ENCODE data around the gene PHLDB2.
A peak's percentile ranks its signal among the peaks of the same experiment; 100 is the strongest.

The PHLDB2 gene

DNA sequence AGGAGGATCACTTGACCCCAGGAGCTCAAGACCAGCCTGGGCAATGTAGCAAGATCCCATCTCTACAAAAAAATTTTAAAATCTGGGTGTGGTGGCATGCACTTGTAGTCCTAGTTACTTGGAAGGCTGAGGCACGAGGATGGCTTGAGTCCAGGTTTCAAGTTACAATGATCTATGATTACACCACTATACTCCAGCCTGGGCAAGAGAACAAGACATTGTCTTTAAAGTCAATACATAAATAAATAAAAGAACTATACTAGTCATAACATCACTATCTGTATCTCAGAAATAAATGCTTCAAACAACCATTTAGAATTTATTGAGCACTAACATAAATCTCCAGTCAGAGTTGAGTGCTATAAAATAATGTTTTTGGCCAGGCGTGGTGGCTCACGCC lies 8.5 kb upstream of the PHLDB2 start:
- DNase-seq (ENCODE audit: low spot score) (no peak), FAIRE-seq (no peak)

DNA sequence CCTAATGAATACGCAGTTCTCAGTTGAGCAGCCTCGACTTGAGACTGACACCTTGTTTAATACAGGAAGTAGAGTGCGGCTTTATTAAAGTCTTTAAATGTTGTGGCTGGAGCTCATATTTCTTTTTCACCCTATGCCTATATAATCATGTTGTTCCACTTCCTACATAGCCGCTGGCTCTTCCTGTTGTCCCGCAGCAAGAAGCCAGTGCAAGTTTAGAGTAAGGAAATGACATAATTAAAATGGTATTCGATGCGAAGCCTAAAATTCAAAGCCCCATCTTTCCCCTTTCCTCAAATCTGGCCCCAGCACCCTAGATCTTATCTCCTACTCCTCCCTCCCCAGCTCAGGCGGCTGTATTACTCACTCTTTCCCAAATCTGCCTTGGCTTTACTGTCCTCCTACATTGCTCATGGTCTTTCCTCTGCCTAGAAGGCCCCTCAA lies 7.5 kb upstream of the PHLDB2 start:
- no peak for DNase-seq (ENCODE audit: low spot score)
- no peak for FAIRE-seq

DNA sequence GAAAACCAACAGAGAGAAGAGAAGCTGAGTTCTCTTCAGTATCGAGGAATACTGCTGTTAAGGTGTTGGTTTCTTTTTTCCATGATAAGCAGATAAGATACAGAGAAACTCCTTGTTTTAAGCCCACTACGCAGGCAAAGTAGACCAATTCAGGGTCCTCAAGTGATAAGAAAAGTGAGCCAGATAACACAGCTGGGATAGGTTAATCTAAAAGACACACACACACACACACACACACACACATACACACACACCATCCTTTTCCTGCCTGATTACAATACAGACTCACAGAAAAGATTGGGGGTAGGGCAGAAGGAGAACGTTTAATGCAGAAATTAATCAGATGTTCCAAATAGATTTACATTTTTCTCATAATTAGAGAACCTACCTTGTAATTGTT lies 6.5 kb upstream of the PHLDB2 start:
- DNase-seq (ENCODE audit: low spot score): no peak
- no peak for FAIRE-seq

DNA sequence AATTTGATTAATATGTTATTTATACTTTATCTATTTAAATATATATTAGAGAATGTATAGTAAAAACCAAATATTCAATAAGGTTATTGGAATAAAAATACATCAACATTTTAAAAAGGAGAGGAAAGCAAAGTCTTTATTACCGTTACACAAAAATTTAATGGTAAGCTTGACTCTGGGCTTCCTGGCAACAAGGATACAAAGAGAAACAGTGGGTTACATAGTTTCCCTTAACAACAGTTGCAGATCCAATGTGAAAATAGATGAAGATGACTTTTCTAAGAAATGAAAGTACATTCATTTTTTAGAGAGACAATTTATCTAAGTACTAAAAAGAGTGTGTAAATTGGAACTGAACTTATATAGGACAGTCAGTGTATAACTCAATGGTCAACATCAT lies 6.0 kb upstream of the PHLDB2 start:
- FAIRE-seq (no peak), DNase-seq (ENCODE audit: low spot score) (no peak)

DNA sequence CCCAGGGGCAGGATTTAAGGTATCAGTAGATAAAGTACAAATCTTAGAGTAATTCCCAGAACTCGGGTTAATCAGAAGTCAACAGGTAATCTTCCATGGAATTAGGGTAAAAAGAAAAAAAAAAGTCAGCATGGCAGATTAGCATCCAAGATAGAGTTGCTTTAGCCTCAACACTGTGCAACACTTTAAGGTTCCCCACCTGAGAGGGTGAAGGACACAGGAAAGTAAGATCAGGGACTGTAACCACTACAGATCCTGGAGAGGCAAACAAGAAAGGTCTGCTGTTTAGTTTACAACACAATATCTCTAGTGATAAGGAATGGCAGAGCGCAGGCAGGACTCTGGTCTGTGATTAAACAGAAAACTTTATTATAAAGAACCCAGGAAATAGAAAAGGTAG lies 4.1 kb upstream of the PHLDB2 start:
- FAIRE-seq: no peak

DNA sequence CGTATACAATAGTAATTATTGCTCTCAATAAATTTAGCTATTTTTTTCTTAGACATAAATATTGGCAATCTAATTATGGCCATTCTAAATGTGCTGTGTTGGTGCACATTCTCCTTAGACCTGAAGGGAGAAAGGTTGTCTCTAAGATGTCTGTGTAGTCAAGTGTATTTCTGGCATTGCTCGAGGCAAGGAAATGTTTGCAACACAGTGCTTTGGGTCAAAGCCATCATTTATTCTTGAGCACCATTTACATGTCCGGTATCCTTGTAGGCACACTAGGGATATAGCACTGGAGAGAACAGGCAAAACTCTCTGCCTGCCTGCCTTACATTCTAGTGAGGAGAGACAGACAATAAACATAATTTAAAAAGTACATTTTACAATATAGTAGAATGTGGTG lies 2.6 kb upstream of the PHLDB2 start:
- FAIRE-seq (no peak), DNase-seq (ENCODE audit: low spot score) (no peak)

More for the DNA sequence above, 4.1 kb upstream of the PHLDB2 start:
- no peak for DNase-seq (ENCODE audit: low spot score)

DNA sequence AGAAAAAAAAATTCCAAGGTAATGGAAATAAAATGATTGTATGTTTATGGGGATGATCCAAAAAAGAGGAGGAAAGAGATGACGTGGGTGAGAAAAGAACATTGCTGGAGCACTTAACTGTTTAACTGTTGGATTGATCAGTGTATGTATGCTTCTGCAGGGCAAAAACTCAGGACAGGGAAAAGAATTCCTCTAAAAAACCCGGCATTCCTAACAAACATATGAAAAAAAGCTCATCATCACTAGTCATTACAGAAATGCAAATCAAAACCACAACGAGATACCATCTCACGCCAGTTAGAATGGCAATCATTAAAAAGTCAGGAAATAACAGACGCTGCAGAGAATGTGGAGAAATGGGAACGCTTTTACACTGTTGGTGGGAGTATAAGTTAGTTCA lies 1.6 kb upstream of the PHLDB2 start:
- no peak for DNase-seq (ENCODE audit: low spot score)
- no peak for FAIRE-seq

DNA sequence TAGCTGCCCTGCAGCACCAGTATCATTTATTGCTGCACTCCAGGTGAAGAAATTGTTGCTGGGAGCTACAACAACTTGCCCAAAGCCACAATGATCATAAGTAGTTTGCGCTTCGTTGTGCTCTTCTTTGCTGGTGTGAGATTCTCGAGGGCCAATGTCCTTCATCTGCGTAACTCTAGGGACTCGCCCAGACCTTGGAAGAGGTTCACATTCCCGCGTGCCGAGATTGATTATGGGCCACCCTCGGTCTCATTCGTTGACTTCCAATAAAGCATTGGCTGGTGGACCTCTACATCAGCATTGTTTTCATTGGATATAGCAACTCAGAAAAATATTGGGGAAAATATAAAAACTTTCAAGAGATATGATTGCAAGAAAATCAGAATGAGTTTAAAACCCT lies 423 bp upstream of the PHLDB2 start:
- FAIRE-seq (no peak), DNase-seq (ENCODE audit: low spot score) (no peak)

DNA sequence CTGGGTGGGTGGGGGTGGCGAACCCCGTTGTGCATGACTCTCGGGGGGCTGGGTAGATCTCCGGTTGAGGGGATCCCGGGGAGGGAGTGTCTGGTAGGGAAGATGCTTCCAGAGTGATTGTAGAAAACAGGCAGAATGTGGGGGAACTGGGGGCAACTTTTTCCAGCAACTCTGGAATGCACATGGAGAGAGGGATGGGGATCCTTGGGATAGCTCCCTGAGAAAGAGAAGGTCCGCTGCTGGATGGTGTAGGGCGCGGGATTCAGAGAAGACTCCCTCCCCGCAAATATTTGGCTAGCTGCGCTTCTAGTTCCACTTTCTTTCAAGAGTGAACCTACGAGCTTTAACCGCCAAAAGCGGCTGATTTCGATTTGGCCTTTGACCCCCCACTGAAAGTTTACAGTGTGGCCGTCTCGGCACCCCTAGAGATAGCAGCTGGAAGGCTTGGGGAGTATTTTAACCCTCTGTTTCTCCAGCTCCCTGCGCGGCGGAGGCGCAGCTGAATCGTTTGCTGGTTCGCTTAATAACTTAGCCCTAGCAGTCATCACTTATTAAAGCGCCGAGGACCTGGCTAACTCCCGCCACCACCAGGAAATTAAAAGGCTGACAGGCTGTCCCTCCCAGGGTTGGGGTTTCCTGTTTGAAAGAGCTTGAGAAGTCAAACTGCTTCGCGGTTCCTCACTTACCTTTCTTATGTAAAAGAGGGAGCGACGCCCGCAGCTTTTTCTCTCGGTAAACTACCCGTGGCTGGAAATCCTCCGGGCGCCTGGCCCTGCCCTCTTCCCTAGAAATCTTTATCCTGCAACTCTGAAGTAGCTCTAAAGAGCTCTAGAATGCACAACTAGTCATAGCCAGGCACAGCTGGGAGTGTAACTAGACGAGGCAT lies 1.2 kb downstream of the PHLDB2 start:
- FAIRE-seq: peak; percentile 74
- peak; percentile 86 for DNase-seq (ENCODE audit: low spot score)

DNA sequence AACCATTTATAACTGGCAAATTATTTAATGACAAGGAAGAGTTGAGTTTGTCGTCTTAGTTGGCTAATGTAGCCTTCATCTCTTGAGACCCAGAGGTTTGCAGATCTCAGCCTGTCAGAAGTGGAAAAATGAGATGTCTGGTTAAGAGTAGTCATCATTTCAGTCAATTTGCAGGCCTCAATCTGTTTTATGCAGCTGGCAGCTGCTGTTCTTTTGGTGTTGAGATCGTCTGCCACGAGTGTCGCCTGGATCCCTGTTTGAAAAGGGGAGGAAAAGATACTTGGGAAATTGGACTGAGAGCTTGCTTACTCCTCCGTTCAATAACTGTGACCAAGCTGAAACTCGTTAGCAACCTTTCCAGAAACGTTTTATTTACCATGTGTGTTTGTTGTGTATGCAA lies 2.3 kb downstream of the PHLDB2 start:
- no peak for FAIRE-seq
- no peak for DNase-seq (ENCODE audit: low spot score)

DNA sequence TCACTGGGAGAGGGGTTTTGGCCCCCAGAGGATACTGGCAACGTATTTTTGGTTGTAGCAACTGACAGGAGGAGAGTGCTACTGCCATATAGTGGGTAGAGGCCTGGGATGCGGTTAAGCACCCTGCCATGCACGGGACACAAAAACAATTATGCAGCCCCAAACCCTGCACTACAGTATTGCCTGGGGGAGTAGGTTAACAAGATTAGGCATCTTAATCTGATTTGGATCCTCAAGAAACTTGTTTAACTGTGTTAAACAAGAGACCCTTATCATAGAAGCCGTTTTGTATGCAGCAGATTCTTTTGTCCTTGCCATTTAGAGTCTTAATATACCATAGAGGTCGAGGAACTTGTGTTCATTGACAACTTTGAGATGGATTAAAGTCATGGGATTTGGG lies 3.4 kb downstream of the PHLDB2 start:
- DNase-seq (ENCODE audit: low spot score) (no peak), FAIRE-seq (no peak)

DNA sequence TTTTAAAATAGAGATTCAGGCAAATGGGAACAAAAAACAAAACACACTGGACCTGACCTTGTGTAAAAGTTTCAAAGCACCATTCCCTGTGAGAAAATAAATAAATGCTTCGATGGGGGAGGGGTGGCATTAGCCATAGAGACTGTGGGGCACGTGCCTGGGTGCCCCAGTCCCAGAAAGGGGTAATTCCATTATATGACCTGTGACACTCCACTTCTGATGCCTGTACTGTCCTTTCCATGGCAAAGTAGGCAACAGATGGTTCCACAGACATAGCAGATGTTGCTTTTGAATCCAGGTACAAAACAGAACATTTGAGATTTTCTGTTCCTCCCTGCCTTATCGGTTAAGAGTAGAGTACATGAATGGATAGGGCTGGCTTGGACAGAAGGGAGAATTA lies 3.9 kb downstream of the PHLDB2 start:
- FAIRE-seq: no peak
- no peak for DNase-seq (ENCODE audit: low spot score)

DNA sequence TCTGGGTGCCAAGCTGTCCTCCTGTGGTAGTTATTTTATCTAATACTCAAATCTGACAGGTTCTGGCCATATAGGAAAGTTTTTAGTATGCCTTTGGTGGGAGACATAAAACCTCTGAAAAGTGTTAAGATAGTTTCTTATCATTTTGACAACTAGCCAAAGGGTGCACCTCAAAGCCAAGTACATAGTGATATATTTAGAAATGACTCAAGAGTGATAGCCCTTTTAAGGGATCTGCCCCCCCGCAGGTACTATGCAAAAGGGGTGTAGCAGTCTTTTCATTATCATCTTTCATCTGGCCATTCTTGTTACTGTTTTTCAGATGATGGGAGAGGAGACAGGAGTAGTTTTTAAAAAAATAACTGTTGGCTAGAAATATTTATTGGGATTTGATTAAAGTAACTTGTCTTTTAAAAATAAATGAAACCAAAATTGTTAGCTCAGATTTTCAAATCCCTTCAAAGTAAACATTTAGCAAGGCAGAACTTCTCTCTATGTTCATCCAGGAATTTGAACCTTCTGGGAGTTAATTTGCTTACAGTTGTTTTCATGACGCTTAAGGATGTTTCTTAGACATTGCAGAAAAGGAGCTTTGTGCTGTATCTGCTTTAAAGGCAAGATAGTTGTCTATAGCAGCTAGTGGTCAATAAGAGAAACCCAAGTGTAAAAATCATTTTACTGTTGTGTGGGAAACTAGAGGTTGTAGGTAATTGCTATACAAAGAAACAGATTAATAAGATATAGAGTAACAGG lies 5.1 kb downstream of the PHLDB2 start:
- FAIRE-seq (no peak), DNase-seq (ENCODE audit: low spot score) (no peak)

DNA sequence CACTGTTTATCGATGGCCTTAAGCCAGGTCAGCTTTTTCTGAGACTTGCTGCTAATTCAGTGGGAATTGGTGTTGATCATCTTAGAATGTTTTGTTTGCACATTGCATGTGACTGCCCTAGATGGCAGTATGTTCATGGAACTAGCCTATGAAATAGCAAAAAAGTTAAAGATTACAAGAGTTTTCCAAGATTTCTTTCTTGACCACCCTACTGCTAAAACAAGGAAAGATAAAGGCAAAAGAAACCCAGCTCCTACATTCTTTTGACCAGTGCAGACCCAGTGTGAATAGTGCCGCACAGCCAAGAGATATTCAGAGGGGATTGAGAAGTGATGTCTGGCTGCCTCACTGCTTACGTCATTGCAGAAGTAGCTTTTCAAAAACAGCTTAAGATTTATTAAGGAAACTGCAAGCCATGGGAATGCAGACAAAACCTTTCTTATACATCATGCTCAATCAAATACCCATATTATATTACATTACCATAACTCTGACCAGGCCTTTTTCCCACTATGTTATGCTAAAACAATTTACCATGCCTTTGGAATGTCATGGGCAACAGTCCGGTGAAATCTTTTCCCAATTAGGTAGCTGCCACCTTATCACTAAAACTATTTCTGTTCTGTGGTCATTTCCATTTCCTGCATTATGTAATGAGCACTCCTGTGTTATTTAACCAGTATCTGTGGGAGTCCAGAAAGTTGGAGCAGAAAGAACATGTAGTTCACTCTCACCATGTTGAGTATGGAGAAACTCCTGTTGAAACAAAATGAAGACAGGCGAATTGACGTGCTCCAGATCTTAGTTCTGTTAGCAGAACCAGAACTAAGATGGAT lies 6.0 kb downstream of the PHLDB2 start:
- DNase-seq (ENCODE audit: low spot score) (peak; percentile 94), FAIRE-seq (peak; percentile 62)

DNA sequence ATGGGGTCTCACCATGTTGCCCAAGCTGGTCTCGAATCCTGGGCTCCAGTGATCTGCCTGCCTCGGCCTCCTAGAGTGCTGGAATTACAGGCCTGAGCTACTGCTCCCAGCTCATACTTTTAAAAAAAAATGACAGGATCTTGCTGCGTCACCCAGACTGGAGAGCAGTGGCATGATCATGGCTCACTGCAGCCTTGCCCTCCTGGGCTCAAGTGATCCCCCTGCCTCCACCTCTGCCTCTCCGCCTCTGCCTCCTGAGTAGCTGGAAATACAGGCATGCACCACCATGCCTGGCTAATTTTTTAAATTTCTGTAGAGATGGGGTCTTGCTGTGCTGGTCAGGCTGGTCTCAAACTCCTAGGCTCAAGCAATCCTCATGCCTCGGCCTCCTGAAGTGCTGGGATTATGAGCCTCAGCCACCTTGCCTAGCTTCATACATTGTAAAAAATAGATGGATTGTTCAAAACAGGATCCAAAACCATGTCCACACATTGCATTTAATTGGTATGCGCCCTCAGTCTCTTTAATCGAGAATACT lies 8.9 kb downstream of the PHLDB2 start:
- DNase-seq (ENCODE audit: low spot score) (no peak), FAIRE-seq (no peak)

DNA sequence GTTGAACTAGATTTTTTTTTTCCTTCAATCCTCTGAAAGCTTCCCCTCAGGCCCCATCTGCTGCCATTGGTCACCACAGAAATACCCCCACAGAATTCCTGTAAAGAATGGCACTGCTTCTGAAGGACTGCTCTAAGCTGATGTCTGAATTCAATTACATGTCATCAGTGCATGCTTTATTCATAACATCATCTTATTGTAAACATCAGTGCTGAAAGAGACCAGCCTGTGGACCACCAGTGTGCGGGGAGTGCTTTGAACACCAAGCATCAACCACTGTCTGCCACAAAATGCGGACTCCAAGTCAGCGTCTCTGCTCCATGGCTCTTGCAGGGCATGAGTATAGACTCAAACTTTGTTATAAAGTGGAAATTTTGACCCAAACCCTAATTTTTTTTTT lies 11.6 kb downstream of the PHLDB2 start:
- FAIRE-seq (no peak), DNase-seq (ENCODE audit: low spot score) (no peak)

DNA sequence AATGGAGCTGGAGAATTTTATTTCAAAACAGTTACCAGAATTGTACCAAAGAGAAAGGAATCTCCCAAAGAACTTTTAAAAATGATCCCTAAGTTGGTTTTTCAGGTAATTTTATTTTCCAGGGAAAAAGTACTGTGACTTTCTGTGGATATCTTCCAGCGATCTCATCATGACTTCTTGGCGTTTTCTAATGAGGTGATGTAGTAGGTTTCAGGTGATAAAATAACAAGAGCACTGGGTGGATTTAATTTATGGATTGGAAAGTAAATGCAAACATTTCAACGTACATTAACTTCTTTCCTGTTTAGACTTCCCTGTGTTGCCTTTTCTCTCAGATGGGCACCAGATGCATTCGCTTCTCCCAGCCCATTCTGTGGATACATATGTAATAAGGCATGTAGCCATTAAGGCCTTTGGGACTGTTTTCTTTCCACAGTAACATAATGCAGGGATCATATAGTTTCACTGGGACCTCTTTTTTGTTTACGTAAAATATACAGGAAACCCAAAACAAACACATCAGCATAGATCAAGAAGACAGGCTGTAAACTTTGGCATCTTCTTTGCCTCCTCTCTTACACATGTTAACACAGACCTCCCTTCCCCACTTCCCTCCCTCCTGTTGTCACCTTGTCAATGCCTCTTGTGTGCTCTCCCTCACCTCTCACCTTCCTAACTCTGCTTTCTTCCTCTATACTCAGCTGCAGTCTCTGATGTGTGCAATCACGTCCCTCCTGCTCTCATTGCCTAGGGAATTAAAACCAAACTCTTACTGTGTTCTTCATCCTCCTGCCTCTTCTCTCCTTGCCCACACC lies 13.0 kb downstream of the PHLDB2 start:
- FAIRE-seq: no peak
- no peak for DNase-seq (ENCODE audit: low spot score)

DNA sequence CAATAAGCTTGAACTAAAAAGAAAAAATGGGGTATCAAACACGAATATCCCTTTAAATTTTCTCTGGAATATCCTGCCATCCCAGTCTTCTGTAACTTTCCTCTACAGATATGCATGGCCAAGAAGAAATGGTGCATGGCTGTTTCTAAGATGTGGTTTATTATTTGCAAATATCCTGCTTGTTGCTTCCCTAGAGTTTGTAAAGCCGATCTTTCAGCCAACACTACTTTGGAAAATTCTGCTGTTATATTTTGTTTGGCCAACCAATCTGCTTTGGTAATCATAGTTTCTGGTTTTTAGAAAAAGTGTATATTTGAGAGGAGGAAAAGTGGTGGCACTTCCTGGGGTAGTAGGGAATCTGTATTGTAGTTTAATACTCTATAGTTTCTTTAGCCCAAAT lies 13.9 kb downstream of the PHLDB2 start:
- FAIRE-seq (no peak), DNase-seq (ENCODE audit: low spot score) (no peak)

DNA sequence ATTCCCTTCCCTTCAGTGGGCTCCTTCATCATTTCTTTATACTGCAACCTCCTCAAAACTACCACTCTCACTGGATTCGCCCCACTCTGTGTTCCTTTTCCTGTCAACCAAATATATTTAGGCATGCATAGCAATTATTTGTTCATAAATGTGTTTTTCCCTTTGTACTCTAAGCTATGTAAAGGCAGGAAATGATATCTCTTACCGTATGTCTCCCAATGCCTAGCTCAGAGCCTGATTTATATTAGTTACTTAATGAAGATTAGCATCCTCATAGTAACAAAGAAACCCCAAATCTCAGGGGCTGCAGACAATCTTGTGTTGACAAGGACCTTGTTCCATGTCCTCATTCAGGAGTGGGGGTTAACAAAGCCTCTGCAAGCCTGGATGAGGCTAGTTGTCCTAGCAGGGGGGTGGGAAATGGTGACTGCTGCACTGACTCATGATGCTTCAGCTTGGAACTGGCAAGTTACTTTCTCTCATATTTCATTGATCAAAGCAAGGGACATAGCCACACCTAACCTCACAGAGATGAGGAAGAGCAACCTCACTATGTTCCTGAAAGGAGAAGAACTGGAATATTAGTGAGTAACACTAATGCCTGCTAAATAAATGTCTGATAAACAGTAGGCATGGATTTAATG lies 15.2 kb downstream of the PHLDB2 start:
- DNase-seq (ENCODE audit: low spot score): peak; percentile 79
- FAIRE-seq: peak; percentile 92

DNA sequence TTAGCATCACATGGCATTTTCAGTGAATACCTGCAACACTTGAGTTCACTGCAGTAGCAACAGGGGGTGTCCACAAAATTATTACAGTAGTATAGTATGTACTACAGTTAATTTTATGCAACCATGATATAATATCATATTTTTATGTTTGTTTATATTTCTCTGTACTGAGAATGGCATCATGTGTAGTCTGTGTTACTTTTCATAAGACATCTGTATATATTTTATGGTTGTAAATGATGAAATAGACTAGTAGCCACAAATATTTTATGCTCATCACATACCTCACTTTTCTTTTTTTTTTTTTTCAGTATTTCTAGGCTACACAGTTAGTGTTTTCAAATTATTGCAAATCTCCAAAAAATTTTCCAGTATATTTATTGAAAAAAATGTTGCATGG lies 22.4 kb downstream of the PHLDB2 start:
- FAIRE-seq (peak; percentile 5), DNase-seq (ENCODE audit: low spot score) (no peak)

Measured in RCC 7860 (cell line).